Activated CD8-positive, alpha-beta memory T cell treated with anti-CD3 and anti-CD28 coated beads, Interleukin-2, amount 10 ng/mL, durations not matched to agents 7 days and 5 days (primary cell): Measurements from ENCODE around the gene TEAD1. TPM values are rescaled to one million over a fixed set of nuclear protein-coding genes. Genes with fewer than 3 reads are reported as not detected.
A peak's percentile ranks its signal among the peaks of the same experiment; 100 is the strongest.

Experiments
- ATAC-seq: fragments of 150-1000 bp; cut with Tn5 transposase; one replicate; pipeline ENCODE4 v1.10.0; 2021; ENCODE audit warnings: moderate library complexity
- CTCF ChIA-PET: fragments of 350-600 bp; sonication (Branson Sonifier 250); formaldehyde crosslinking; loops from one replicate; lab custom pipeline; 2021; ENCODE audit warnings: antibody characterized with exemption; lab: Charles Lee
- DNase-seq: peaks from one replicate; pipeline ENCODE4 v3.0.0-alpha.2; 2020
- H3K27ac Mint-ChIP-seq: one replicate; pipeline ENCODE4 v1.8.0; 2021; ENCODE audit warnings: mild to moderate bottlenecking, mixed read lengths
- H3K27me3 Mint-ChIP-seq: one replicate; pipeline ENCODE4 v1.8.0; 2021; ENCODE audit warnings: mixed read lengths
- H3K36me3 Mint-ChIP-seq: one replicate; pipeline ENCODE4 v1.8.0; 2021; ENCODE audit warnings: mild to moderate bottlenecking, mixed read lengths
- H3K4me1 Mint-ChIP-seq: one replicate; pipeline ENCODE4 v1.8.0; 2021; ENCODE audit warnings: mixed read lengths
- H3K4me3 Mint-ChIP-seq: one replicate; pipeline ENCODE4 v1.8.0; 2021; ENCODE audit warnings: mild to moderate bottlenecking, moderate library complexity, mixed read lengths
- H3K9me3 Mint-ChIP-seq: one replicate; pipeline ENCODE4 v1.8.0; 2022; ENCODE audit warnings: low read depth, mixed read lengths
- total RNA-seq, 2 experiments: library from RNA; stranded (reverse); gene quantifications; one replicate each; pipeline ENCODE4 v1.2.3, GENCODE V29; 2021

TEAD1 gene
- total RNA-seq, 2 experiments from 2014 or later = 0.18 to 0.26 TPM

DNA sequence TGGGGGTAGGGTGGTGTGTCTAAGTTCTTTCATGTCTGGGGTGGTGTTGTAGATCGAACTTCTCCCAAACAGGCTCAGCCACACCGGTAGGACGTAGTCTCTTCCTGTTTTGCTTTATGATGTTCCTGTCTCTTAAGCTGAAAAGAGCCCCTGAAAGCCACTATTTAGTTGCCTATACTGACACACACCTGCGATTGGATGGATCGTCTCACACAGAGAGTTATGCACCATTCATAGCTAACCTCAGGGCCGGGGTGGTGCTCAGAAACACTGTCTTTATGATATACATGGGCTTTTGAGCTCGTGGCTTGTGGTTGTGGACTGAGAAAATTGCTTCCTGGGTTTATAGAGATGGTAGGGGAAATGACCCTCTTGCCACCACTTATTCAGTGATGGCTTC, 137.6 kb downstream of the TEAD1 start:
- H3K9me3 Mint-ChIP-seq = no peaks in the 10 kb centered on the region
- H3K4me3 Mint-ChIP-seq = no peak overlapping the region
- H3K27me3 Mint-ChIP-seq = peaks cover 38% of the 10 kb centered on the region
- ATAC-seq (peak; percentile 62), DNase-seq (peak; percentile 66)
- CTCF ChIA-PET = interaction anchor here (0.9 to 2.2 kb wide), 3 partner anchors 31 to 213 kb away, joined by 3 to 5 read pairs (median 5); no protein-coding TSS in a partner anchor
- peak overlapping the region; percentile 38 for H3K27ac Mint-ChIP-seq
- H3K4me1 Mint-ChIP-seq = peaks cover 55% of the 10 kb centered on the region
- no peaks in the 10 kb centered on the region for H3K36me3 Mint-ChIP-seq

DNA sequence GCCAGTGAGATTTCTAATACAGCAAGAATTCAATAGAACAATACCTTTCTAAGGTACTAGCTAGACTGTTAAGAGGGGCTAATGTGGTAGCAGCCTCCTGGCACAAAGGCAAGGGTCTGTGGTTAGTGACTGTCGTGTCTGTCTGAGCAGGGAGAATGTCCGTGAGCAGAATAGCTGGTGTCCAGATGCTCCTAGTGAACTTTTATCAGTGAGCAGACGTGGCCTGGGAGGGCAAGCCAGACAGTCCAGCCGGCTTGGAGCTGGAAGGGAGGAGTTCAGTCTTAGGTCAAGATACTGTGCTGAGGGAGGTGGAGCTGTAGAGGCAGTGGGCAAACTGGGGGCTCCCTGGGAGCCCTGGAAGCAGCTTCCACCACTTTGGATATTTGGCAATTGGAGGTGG, 138.6 kb downstream of the TEAD1 start:
- Mint-ChIP-seq H3K4me1 (peaks cover 52% of the 10 kb centered on the region), H3K36me3 (no peaks in the 10 kb centered on the region), H3K27me3 (peaks cover 39% of the 10 kb centered on the region), H3K27ac (no peak overlapping the region), H3K9me3 (no peaks in the 10 kb centered on the region), H3K4me3 (no peak overlapping the region)
- DNase-seq = no peak
- ATAC-seq = no peak
- CTCF ChIA-PET = interaction anchor here (2.0 to 2.2 kb wide), 2 partner anchors 30 to 214 kb away, joined by 5 read pairs; no protein-coding TSS in a partner anchor

DNA sequence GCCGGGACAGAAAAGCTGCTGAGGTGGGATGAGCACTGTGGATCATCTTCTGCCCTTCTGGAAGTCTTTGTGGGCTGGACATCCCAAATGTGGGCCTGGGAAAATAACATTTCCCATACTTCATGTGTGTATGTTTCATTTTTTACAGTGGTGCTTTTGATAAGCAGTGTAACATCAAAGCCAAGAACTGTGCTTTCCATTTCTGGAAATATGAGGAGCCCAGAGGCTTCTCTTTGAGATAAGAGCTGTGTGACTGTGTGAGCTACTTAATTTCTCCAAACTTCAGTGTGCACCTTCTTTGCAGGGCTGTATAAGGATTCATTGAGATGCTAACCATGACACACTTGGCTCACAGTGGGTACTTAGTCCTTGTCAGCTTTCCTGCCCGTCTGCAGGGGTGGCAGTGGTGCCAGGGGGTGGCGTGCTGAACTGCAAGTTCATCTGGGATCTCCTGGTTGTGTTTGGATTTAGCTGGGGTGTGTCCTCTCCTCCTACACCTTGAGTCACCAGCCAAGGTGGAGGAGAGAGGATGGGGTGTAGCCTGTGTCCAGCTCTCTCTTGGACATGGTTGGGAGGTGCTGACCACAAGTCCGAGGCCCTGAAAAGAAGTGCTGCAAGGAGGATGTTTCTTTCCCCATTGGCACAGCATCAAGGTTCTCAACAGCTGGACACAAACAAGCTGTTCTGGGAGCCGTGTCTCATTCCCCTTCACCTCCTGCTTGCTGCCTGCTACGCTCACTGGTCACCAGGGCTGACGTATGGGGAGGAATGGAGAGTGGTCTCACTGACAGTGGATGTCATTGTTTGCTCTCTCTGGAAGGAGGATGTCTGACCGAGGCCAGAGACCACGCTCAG, 139.4 kb downstream of the TEAD1 start:
- Mint-ChIP-seq H3K27me3 (peaks cover 42% of the 10 kb centered on the region), H3K9me3 (no peaks in the 10 kb centered on the region), H3K4me1 (peaks cover 45% of the 10 kb centered on the region), H3K36me3 (no peaks in the 10 kb centered on the region), H3K27ac (no peak overlapping the region), H3K4me3 (no peak overlapping the region)
- DNase-seq (no peak), ATAC-seq (no peak)
- CTCF ChIA-PET = interaction anchor here (2.0 to 2.2 kb wide), 2 partner anchors 29 to 214 kb away, joined by 5 read pairs; no protein-coding TSS in a partner anchor

DNA sequence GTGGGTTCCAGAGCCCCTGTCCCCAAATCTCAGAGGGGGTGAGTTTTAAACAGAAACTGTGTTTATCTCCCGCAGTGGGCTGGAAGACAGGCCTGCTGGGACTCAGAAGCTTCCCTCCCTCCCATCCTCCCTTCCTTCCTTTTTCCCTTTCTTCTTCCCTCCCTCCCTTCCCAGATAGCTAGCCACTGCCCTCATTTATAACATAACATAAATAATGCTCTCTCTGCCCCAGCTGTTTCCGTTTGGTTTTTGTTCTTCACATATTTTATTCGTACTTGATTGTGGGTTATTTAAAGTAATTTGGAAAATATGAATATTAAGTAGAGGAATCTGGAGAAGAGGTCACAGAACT, 140.9 kb downstream of the TEAD1 start:
- Mint-ChIP-seq H3K4me1 (peaks cover 38% of the 10 kb centered on the region), H3K27me3 (peaks cover 46% of the 10 kb centered on the region), H3K4me3 (no peak overlapping the region), H3K27ac (no peak overlapping the region), H3K9me3 (no peaks in the 10 kb centered on the region), H3K36me3 (no peaks in the 10 kb centered on the region)
- ATAC-seq (no peak), DNase-seq (no peak)
- CTCF ChIA-PET = interaction anchor here (1.6 kb wide), 1 partner anchor 215 kb away, joined by 4 read pairs; no protein-coding TSS in a partner anchor

DNA sequence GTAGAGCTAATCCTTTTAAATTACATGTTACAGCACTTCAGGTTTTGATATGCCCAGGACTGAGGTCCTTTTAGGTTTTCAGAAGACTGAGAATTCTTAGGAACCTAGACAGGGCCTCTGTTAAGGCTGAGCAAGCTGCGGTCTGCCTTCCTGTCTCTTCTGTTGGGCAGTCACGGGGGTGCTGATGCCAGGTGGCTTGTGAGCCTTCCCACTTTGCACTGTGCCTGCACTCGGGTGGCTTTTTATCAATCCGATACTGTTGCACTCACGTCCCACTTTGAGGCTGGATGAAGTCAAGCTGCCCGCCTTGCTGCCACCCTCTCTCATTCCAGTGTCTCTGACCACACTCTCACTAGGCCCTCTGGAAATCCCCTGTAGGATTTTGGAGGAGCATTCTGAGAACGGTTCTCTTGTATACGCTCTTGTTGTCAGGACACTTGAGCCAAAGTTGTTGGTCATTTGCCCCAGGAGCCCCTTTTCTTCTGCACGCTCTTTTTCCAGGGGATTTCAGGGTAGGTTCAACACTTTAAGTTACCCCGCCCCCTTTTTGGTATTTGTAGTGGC, 141.8 kb downstream of the TEAD1 start:
- DNase-seq (no peak), ATAC-seq (no peak)
- CTCF ChIA-PET = interaction anchor here (1.6 kb wide), 1 partner anchor 216 kb away, joined by 4 read pairs; no protein-coding TSS in a partner anchor
- H3K4me1 Mint-ChIP-seq = peaks cover 31% of the 10 kb centered on the region
- H3K27ac Mint-ChIP-seq = no peak overlapping the region
- H3K36me3 Mint-ChIP-seq = no peaks in the 10 kb centered on the region
- H3K27me3 Mint-ChIP-seq = peaks cover 47% of the 10 kb centered on the region
- no peak overlapping the region for H3K4me3 Mint-ChIP-seq
- no peaks in the 10 kb centered on the region for H3K9me3 Mint-ChIP-seq

DNA sequence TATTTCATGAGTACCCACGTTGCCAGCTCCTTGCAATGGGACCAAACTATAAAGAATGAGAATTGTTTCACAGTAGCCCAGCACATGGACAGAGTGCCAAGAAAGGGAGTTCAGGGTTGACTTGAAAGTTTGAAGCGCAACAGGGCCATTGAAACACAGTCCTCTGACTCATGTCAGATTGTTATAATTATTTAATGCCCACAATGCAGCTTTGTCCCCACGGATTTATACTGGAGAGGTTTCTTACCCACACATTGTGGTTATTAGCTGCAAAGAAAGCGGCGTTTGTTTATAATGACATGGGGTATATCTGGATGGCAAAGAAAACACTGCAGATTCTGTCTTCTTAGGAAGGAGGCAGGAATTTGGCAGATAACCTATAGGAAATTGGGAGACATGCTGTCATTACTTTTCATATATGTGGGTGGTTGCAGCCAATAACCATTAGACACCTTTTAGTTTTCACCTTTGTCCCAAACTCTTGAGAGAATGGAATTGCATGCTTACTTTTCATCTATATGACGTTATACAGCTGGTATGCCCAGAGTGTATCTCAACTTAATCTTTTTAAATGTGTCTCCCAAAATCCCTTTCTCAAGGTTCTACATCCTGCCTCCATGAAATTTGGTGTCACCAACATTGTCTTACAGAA, 143.6 kb downstream of the TEAD1 start:
- ATAC-seq = no peak
- no peaks in the 10 kb centered on the region for H3K9me3 Mint-ChIP-seq
- H3K36me3 Mint-ChIP-seq = no peaks in the 10 kb centered on the region
- H3K27me3 Mint-ChIP-seq = peaks cover 53% of the 10 kb centered on the region
- CTCF ChIA-PET = no interaction called here
- no peak for DNase-seq
- H3K27ac Mint-ChIP-seq = no peak overlapping the region
- peaks cover 17% of the 10 kb centered on the region for H3K4me1 Mint-ChIP-seq
- no peak overlapping the region for H3K4me3 Mint-ChIP-seq

DNA sequence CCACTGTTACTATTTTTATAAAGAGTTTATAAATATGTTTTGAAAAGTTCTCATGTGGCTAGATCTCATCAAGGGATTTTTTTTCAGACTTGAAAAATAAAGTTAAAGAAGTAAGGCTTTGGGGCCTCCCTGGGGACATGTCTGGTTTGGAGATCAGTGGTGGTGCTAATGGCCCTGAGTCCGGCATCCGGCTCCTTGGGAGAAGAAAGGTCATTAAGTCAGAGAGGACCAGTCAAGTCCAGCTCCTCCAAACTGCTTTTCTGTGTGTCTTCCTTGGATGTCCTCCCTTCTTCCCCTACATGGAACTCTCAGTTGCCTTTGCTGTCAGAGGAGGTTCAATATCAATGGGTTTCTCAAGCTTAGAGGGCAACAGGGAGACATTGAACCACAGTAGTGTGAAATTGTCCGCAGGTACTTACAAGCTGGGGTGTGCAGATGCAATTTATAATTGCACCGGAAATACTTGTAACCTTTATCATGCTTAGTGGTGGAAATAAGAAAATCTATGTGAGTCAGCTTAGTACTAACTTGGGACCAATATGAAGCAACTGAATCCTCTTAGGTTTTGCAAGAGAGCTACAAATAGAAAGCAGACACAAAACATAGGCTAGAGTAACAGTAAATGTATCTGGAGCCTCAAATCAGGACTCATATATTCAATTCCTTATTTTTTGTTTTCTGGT, 144.3 kb downstream of the TEAD1 start:
- Mint-ChIP-seq H3K4me3 (no peak overlapping the region), H3K27ac (no peak overlapping the region), H3K36me3 (no peaks in the 10 kb centered on the region), H3K4me1 (peaks cover 16% of the 10 kb centered on the region), H3K27me3 (peaks cover 54% of the 10 kb centered on the region), H3K9me3 (no peaks in the 10 kb centered on the region)
- no peak for DNase-seq
- CTCF ChIA-PET = no interaction called here
- no peak for ATAC-seq

DNA sequence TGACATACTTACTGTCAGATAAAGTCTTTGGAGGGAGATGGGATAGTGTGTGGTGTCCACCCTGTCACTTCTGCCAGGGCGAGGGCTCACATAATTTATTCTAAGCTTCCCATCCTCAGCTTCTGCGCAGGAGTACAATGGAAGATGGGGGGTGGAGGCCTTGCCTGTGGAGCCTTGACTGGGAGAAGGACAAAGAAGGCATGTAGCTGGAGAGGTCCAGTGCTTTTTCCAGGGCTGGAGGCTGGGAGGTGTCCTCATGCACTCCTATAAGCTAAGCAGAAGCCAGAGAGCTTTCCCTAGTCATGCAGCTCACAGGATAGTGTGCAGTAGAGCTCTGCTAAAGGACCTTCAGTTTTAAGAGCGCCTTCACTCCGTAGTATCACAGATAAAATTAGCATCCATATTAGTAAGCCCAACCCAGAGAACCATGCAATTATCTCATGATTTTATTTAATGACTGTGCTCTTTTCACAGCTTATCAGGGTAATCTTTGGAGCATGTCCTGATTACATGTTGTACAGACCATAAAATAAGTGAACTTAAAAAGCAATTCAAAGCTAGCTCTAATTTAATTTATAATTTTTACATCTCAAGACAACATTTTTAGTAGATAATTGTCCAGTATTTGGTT, 148.3 kb downstream of the TEAD1 start:
- Mint-ChIP-seq H3K27me3 (peaks cover 72% of the 10 kb centered on the region), H3K4me1 (no peaks in the 10 kb centered on the region), H3K36me3 (no peaks in the 10 kb centered on the region), H3K4me3 (no peak overlapping the region), H3K9me3 (no peaks in the 10 kb centered on the region), H3K27ac (no peak overlapping the region)
- DNase-seq = no peak
- CTCF ChIA-PET = no interaction called here
- ATAC-seq = no peak

DNA sequence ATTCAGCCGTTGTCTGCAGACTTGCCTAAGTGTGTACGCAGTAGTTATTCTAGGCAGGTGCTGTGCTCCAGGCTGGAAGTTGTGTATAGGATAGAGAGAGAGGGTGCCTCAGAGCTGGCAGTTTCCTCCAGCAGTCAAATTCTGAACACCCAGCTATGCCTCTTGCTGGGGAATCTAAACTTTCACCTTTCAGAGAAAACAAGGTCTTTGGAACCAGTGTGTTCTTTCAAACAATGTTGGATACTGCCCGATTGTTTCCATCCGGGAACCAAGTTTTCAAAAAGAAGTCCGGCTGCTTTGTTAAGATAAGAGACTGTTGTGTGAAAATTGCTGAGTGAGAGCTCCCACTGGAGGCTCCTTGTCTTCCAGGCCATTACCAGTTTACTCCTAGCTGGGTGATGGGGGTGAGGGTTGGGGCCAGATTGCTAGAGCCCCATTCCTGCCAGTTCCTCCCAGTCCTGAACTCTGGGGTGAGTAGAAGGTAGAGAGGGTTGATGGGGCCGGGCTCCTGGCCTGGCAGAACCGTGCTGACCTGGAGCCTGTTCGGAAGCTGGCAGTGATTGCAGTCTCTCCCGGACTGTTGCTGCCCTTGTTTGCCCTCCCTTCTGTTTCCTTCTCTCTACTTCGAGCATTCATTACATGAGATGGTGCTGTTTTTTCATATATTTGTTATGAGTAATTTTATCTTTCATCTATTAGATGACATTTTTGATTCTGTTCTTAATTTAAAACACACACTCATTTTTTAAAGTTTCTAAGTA, 150.2 kb downstream of the TEAD1 start:
- H3K27ac Mint-ChIP-seq = no peak overlapping the region
- H3K36me3 Mint-ChIP-seq = no peaks in the 10 kb centered on the region
- peaks cover 15% of the 10 kb centered on the region for H3K4me1 Mint-ChIP-seq
- H3K27me3 Mint-ChIP-seq = peaks cover 80% of the 10 kb centered on the region
- no peak overlapping the region for H3K4me3 Mint-ChIP-seq
- H3K9me3 Mint-ChIP-seq = no peaks in the 10 kb centered on the region
- ATAC-seq (no peak), DNase-seq (no peak)
- CTCF ChIA-PET = interaction anchor here (0.7 kb wide), 1 partner anchor 22 kb away, joined by 3 read pairs; no protein-coding TSS in a partner anchor

DNA sequence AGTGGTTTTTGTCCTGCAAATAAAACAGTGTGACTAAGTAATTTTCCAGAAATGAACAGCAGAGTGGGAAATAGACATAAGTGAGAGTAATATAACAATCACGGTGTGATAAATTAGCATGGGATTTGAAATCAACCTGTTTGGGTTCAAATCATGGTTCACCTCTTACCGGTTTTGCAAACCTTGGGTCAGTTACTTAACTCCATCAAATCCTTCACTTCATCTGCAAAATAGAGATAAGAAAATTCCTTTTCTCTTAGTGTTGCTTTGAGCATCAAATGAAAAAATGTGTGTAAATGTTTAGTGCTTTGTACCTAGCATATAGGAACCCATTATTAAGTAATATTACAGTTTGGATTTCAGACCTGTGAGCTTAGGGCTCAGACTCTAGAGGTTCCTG, 152.2 kb downstream of the TEAD1 start:
- Mint-ChIP-seq H3K27ac (no peak overlapping the region), H3K9me3 (no peaks in the 10 kb centered on the region), H3K4me3 (no peak overlapping the region), H3K27me3 (peaks cover 91% of the 10 kb centered on the region), H3K36me3 (no peaks in the 10 kb centered on the region), H3K4me1 (peaks cover 15% of the 10 kb centered on the region)
- ATAC-seq (no peak), DNase-seq (no peak)
- CTCF ChIA-PET = no interaction called here

DNA sequence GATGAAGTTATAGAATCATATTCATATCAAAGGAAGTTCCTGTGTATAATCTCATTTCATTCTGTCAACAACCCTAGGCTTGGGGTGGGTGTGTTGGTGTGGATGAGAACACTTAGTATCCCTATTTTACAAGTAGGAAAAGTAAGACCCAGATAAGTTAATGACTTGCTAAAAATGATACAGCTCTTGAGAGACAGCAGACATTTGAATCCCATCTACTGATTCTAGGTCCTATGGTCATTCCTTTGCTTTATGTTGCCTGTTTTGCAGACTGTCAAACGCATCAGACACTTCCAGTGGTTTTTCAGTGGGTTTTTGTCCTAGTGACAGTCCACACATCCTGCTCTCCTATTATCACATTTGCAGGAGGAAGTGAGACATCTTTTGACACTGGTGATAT, 153.1 kb downstream of the TEAD1 start:
- Mint-ChIP-seq H3K4me1 (peaks cover 15% of the 10 kb centered on the region), H3K27ac (no peak overlapping the region), H3K4me3 (no peak overlapping the region), H3K27me3 (peaks cover 87% of the 10 kb centered on the region), H3K36me3 (no peaks in the 10 kb centered on the region), H3K9me3 (no peaks in the 10 kb centered on the region)
- ATAC-seq = no peak
- no peak for DNase-seq
- CTCF ChIA-PET = no interaction called here
